ENCODE data around the gene SH2D1B. TPM values are rescaled to one million over a fixed set of nuclear protein-coding genes. Genes with fewer than 3 reads are reported as not detected.
"Not testable (repeated sequence)": the region's sequence is repeated elsewhere in the genome, so short reads cannot be mapped to it uniquely, and the experiment has no call there.

The SH2D1B gene
- not detected in 2 replicates for total RNA-seq (2014; rRNA removed; shearing (Covaris generic); ENCODE audit: low replicate concordance)

- in situ Hi-C loops (cut with HindIII; ENCODE audit: low pct_unique_long_range_greater_than_20kb, low sequenced_read_pairs) = no loop called here
- no peak for DNase-seq (ENCODE audit: low read depth)
Observed at GRCh38 chr1:162412002-162412401, at the start of gene SH2D1B. Gene SH2D1B, minus strand, starts transcription at chr1:162412136. Its CDS starts 120 bp downstream, at chr1:162412016.

- DNase-seq (ENCODE audit: low read depth) = no peak
- in situ Hi-C loops (cut with HindIII; ENCODE audit: low pct_unique_long_range_greater_than_20kb, low sequenced_read_pairs) = no loop called here
Observed at GRCh38 chr1:162458236-162458635, 46.3 kb upstream of the SH2D1B start.

GRCh38 chr1:162456323-162456722 lies 44.4 kb upstream of the SH2D1B start:
- in situ Hi-C loops (cut with HindIII; ENCODE audit: low pct_unique_long_range_greater_than_20kb, low sequenced_read_pairs) = no loop called here

GRCh38 chr1:162454361-162454760 lies 42.4 kb upstream of the SH2D1B start:
- DNase-seq (ENCODE audit: low read depth); in situ Hi-C loops (cut with HindIII; ENCODE audit: low pct_unique_long_range_greater_than_20kb, low sequenced_read_pairs): not testable (repeated sequence)

More at GRCh38 chr1:162456323-162456722, 44.4 kb upstream of the SH2D1B start:
- no peak for DNase-seq (ENCODE audit: low read depth)

- no peak for DNase-seq (ENCODE audit: low read depth)
- in situ Hi-C loops (cut with HindIII; ENCODE audit: low pct_unique_long_range_greater_than_20kb, low sequenced_read_pairs) = no loop called here
Observed at GRCh38 chr1:162446946-162447345, 35.0 kb upstream of the SH2D1B start.

GRCh38 chr1:162444903-162445302 lies 33.0 kb upstream of the SH2D1B start:
- in situ Hi-C loops (cut with HindIII; ENCODE audit: low pct_unique_long_range_greater_than_20kb, low sequenced_read_pairs) = no loop called here

GRCh38 chr1:162432977-162433713 lies 21.2 kb upstream of the SH2D1B start:
- in situ Hi-C loops (cut with HindIII; ENCODE audit: low pct_unique_long_range_greater_than_20kb, low sequenced_read_pairs); DNase-seq (ENCODE audit: low read depth): not testable (repeated sequence)

More at GRCh38 chr1:162444903-162445302, 33.0 kb upstream of the SH2D1B start:
- no peak for DNase-seq (ENCODE audit: low read depth)

- no peak for DNase-seq (ENCODE audit: low read depth)
- in situ Hi-C loops (cut with HindIII; ENCODE audit: low pct_unique_long_range_greater_than_20kb, low sequenced_read_pairs) = no loop called here
Observed at GRCh38 chr1:162430583-162430982, 18.6 kb upstream of the SH2D1B start.

GRCh38 chr1:162422662-162423375 lies 10.9 kb upstream of the SH2D1B start:
- DNase-seq (ENCODE audit: low read depth) = no peak
- in situ Hi-C loops (cut with HindIII; ENCODE audit: low pct_unique_long_range_greater_than_20kb, low sequenced_read_pairs) = no loop called here

GRCh38 chr1:162421258-162422164 lies 9.6 kb upstream of the SH2D1B start:
- in situ Hi-C loops (cut with HindIII; ENCODE audit: low pct_unique_long_range_greater_than_20kb, low sequenced_read_pairs) = no loop called here
- DNase-seq (ENCODE audit: low read depth) = no peak

GRCh38 chr1:162420120-162420519 lies 8.2 kb upstream of the SH2D1B start:
- no peak for DNase-seq (ENCODE audit: low read depth)
- in situ Hi-C loops (cut with HindIII; ENCODE audit: low pct_unique_long_range_greater_than_20kb, low sequenced_read_pairs) = no loop called here

- in situ Hi-C loops (cut with HindIII; ENCODE audit: low pct_unique_long_range_greater_than_20kb, low sequenced_read_pairs) = not testable (repeated sequence)
- peak; percentile 37 for DNase-seq (ENCODE audit: low read depth)
Observed at GRCh38 chr1:162419450-162419931, 7.6 kb upstream of the SH2D1B start.

GRCh38 chr1:162418584-162418983 lies 6.6 kb upstream of the SH2D1B start:
- in situ Hi-C loops (cut with HindIII; ENCODE audit: low pct_unique_long_range_greater_than_20kb, low sequenced_read_pairs); DNase-seq (ENCODE audit: low read depth): not testable (repeated sequence)

GRCh38 chr1:162417650-162418049 lies 5.7 kb upstream of the SH2D1B start:
- in situ Hi-C loops (cut with HindIII; ENCODE audit: low pct_unique_long_range_greater_than_20kb, low sequenced_read_pairs) = no loop called here
- DNase-seq (ENCODE audit: low read depth) = no peak

GRCh38 chr1:162416909-162417308 lies 5.0 kb upstream of the SH2D1B start:
- in situ Hi-C loops (cut with HindIII; ENCODE audit: low pct_unique_long_range_greater_than_20kb, low sequenced_read_pairs) = no loop called here
- DNase-seq (ENCODE audit: low read depth) = no peak

- in situ Hi-C loops (cut with HindIII; ENCODE audit: low pct_unique_long_range_greater_than_20kb, low sequenced_read_pairs) = no loop called here
Observed at GRCh38 chr1:162416215-162416614, 4.3 kb upstream of the SH2D1B start.

GRCh38 chr1:162407539-162407938 lies 4.4 kb downstream of the SH2D1B start:
- in situ Hi-C loops (cut with HindIII; ENCODE audit: low pct_unique_long_range_greater_than_20kb, low sequenced_read_pairs) = no loop called here
- DNase-seq (ENCODE audit: low read depth) = no peak

More at GRCh38 chr1:162416215-162416614, 4.3 kb upstream of the SH2D1B start:
- no peak for DNase-seq (ENCODE audit: low read depth)

GRCh38 chr1:162406811-162407210 lies 5.1 kb downstream of the SH2D1B start:
- in situ Hi-C loops (cut with HindIII; ENCODE audit: low pct_unique_long_range_greater_than_20kb, low sequenced_read_pairs) = no loop called here
- DNase-seq (ENCODE audit: low read depth) = no peak

Measured in Caki2 (cell line).